Measurements from ENCODE around the gene DDX10. TPM values are rescaled to one million over a fixed set of nuclear protein-coding genes. Genes with fewer than 3 reads are reported as not detected.

Gene DDX10
- total and polyA plus RNA-seq, 10 donors = 17.5 to 39.3 (median 23.0) TPM

- no peaks in the 10 kb centered on the region for H3K27me3 ChIP-seq (replicated peaks in 1 of 7)
- peaks cover 0 to 7% (median 0%) of the 10 kb centered on the region in 6 donors for H3K4me1 ChIP-seq
- H3K4me3 ChIP-seq = no peak overlapping the region
- intact Hi-C loops (cut with DNase I; ENCODE audit: low total_unique reads) = no loop called here
- WGBS, 5 donors = 88 to 99% (median 93%) methylated on average over 2 of the region's 2 CpGs
- no peak for DNase-seq
- no peaks in the 10 kb centered on the region for H3K9me3 ChIP-seq
- H3K27ac ChIP-seq = no peak overlapping the region
- TF ChIP-seq POLR2A (IDR thresholded peaks at IDR 0.05) (no peak), POLR2AphosphoS5 (IDR thresholded peaks at IDR 0.05) (no peak), CTCF (IDR thresholded peaks at IDR 0.05 in 8 of 11, conservative IDR thresholded peaks at IDR 0.05 in 3 of 11) (no peak)
- peaks cover 0 to 21% (median 0%) of the 10 kb centered on the region in 6 donors for H3K36me3 ChIP-seq
Observed at GRCh38 chr11:108914211-108914610, 249.3 kb downstream of the DDX10 start.

- no peak overlapping the region for H3K4me3 ChIP-seq
- H3K4me1 ChIP-seq = peaks cover 0 to 4% (median 0%) of the 10 kb centered on the region in 6 donors
- DNase-seq = no peak
- intact Hi-C loops (cut with DNase I; ENCODE audit: low total_unique reads) = no loop called here
- TF ChIP-seq CTCF (IDR thresholded peaks at IDR 0.05 in 8 of 11, conservative IDR thresholded peaks at IDR 0.05 in 3 of 11) (no peak), POLR2AphosphoS5 (IDR thresholded peaks at IDR 0.05) (no peak), POLR2A (IDR thresholded peaks at IDR 0.05) (no peak)
- no peaks in the 10 kb centered on the region for H3K27me3 ChIP-seq (replicated peaks in 1 of 7)
- H3K36me3 ChIP-seq = peaks cover 0 to 26% (median 0%) of the 10 kb centered on the region in 6 donors
- H3K27ac ChIP-seq = no peak overlapping the region
- no peaks in the 10 kb centered on the region for H3K9me3 ChIP-seq
Observed at GRCh38 chr11:108914981-108915380, 250.1 kb downstream of the DDX10 start.

- TF ChIP-seq POLR2AphosphoS5 (IDR thresholded peaks at IDR 0.05) = no peak
- TF ChIP-seq CTCF (IDR thresholded peaks at IDR 0.05 in 8 of 11, conservative IDR thresholded peaks at IDR 0.05 in 3 of 11) = no peak
- TF ChIP-seq POLR2A (IDR thresholded peaks at IDR 0.05) = no peak
- no peaks in the 10 kb centered on the region for H3K9me3 ChIP-seq
Observed at GRCh38 chr11:108915666-108916065, 250.8 kb downstream of the DDX10 start.

GRCh38 chr11:108916290-108916689 is 251.4 kb downstream of the DDX10 start:
- intact Hi-C loops (cut with DNase I; ENCODE audit: low total_unique reads) = no loop called here
- H3K27ac ChIP-seq = no peak overlapping the region
- H3K27me3 ChIP-seq (replicated peaks in 1 of 7) = no peaks in the 10 kb centered on the region
- H3K9me3 ChIP-seq = no peaks in the 10 kb centered on the region
- H3K4me3 ChIP-seq = no peak overlapping the region
- no peak for DNase-seq
- H3K36me3 ChIP-seq = peaks cover 0 to 34% (median 0%) of the 10 kb centered on the region in 6 donors
- 79 to 84% (median 82%) methylated on average over 1 of the region's 1 CpG for WGBS, 5 donors
- no peaks in the 10 kb centered on the region for H3K4me1 ChIP-seq
- TF ChIP-seq POLR2AphosphoS5 (IDR thresholded peaks at IDR 0.05) (no peak), POLR2A (IDR thresholded peaks at IDR 0.05) (no peak)

More at GRCh38 chr11:108915666-108916065, 250.8 kb downstream of the DDX10 start:
- H3K27me3 ChIP-seq (replicated peaks in 1 of 7) = no peaks in the 10 kb centered on the region
- WGBS, 5 donors = 65 to 84% (median 73%) methylated on average over 2 of the region's 2 CpGs
- intact Hi-C loops (cut with DNase I; ENCODE audit: low total_unique reads) = no loop called here
- H3K4me1 ChIP-seq = no peaks in the 10 kb centered on the region
- peaks cover 0 to 29% (median 0%) of the 10 kb centered on the region in 6 donors for H3K36me3 ChIP-seq
- H3K4me3 ChIP-seq = no peak overlapping the region
- H3K27ac ChIP-seq = no peak overlapping the region
- DNase-seq = no peak

- intact Hi-C loops (cut with DNase I; ENCODE audit: low total_unique reads) = no loop called here
- WGBS, 5 donors = 85 to 100% (median 91%) methylated on average over 2 of the region's 2 CpGs
- peaks cover 0 to 34% (median 0%) of the 10 kb centered on the region in 6 donors for H3K36me3 ChIP-seq
- H3K4me1 ChIP-seq = no peaks in the 10 kb centered on the region
- H3K9me3 ChIP-seq = no peaks in the 10 kb centered on the region
- no peak for DNase-seq
- no peak overlapping the region for H3K4me3 ChIP-seq
- H3K27ac ChIP-seq = no peak overlapping the region
- H3K27me3 ChIP-seq (replicated peaks in 1 of 7) = no peaks in the 10 kb centered on the region
- TF ChIP-seq POLR2A (IDR thresholded peaks at IDR 0.05) (no peak), POLR2AphosphoS5 (IDR thresholded peaks at IDR 0.05) (no peak), CTCF (IDR thresholded peaks at IDR 0.05 in 8 of 11, conservative IDR thresholded peaks at IDR 0.05 in 3 of 11) (no peak)
Observed at GRCh38 chr11:108916935-108917334, 252.1 kb downstream of the DDX10 start.

Data from spleen (tissue), 11 donors.